ENCODE results near the gene PNPLA7.
"Not testable (repeated sequence)": the region's sequence is repeated elsewhere in the genome, so short reads cannot be mapped to it uniquely, and the experiment has no call there.

Gene PNPLA7

GRCh38 chr9:137475666-137476065, 74.5 kb downstream of the PNPLA7 start:
- no peak for DNase-seq (ENCODE audit: extremely low read depth, low read depth)
- TF ChIP-seq CTCF (IDR thresholded peaks at IDR 0.05; ENCODE audit: low read depth, low read length): no peak

GRCh38 chr9:137474271-137474670, 75.9 kb downstream of the PNPLA7 start:
- DNase-seq (ENCODE audit: extremely low read depth, low read depth): no peak
- TF ChIP-seq CTCF (IDR thresholded peaks at IDR 0.05; ENCODE audit: low read depth, low read length): no peak

GRCh38 chr9:137470785-137471184, 79.4 kb downstream of the PNPLA7 start:
- DNase-seq (ENCODE audit: extremely low read depth, low read depth): no peak
- no peak for TF ChIP-seq CTCF (IDR thresholded peaks at IDR 0.05; ENCODE audit: low read depth, low read length)

- no peak for DNase-seq (ENCODE audit: extremely low read depth, low read depth)
- TF ChIP-seq CTCF (IDR thresholded peaks at IDR 0.05; ENCODE audit: low read depth, low read length): no peak
These were observed 82.3 kb downstream of the PNPLA7 start for GRCh38 chr9:137467896-137468295.

GRCh38 chr9:137467161-137467581, 83.0 kb downstream of the PNPLA7 start:
- no peak for DNase-seq (ENCODE audit: extremely low read depth, low read depth)
- TF ChIP-seq CTCF (IDR thresholded peaks at IDR 0.05; ENCODE audit: low read depth, low read length): no peak

GRCh38 chr9:137466389-137467085, 83.7 kb downstream of the PNPLA7 start:
- DNase-seq (ENCODE audit: extremely low read depth, low read depth): not testable (repeated sequence)

GRCh38 chr9:137465720-137466388, 84.3 kb downstream of the PNPLA7 start:
- no peak for DNase-seq (ENCODE audit: extremely low read depth, low read depth)
- TF ChIP-seq CTCF (IDR thresholded peaks at IDR 0.05; ENCODE audit: low read depth, low read length): no peak

All from AG09319 (cell line).